Sigmoid colon (tissue), 7 donors: ENCODE results near the gene FOXL3. TPM values are rescaled to one million over a fixed set of nuclear protein-coding genes. Genes with fewer than 3 reads are reported as not detected.

ENCODE experiments used
- DNase-seq: peaks from one replicate; pipeline ENCODE4 v3.0.0-alpha.2; 2019
- H3K27ac ChIP-seq, 4 donors: fragments of 200-600 bp; sonication (generic); one replicate each; pipeline ENCODE4 v1.5.1; 2016 to 2019; ENCODE audit warnings: mild to moderate bottlenecking in 1 of 4
- H3K27me3 ChIP-seq, 3 donors: fragments of 200-600 bp; sonication (generic); one replicate each; pipeline ENCODE4 v1.5.1; 2019; ENCODE audit warnings: mild to moderate bottlenecking in 1 of 3
- H3K36me3 ChIP-seq, 4 donors: fragments of 200-600 bp; sonication (generic); one replicate each; pipeline ENCODE4 v1.5.1; 2016 to 2019
- H3K4me1 ChIP-seq, 4 donors: fragments of 200-600 bp; sonication (generic); one replicate each; pipeline ENCODE4 v1.5.1; 2017 to 2019
- H3K4me3 ChIP-seq, 4 donors: fragments of 200-600 bp; sonication (generic); one replicate each; pipeline ENCODE4 v1.5.1; 2017 to 2019; ENCODE audit warnings: mild to moderate bottlenecking in 2 of 4, moderate library complexity in 1 of 4
- H3K9me3 ChIP-seq, 4 donors: fragments of 200-600 bp in 3 of 4; sonication (generic) in 3 of 4; one replicate each; pipeline versions ENCODE4 v1.5.1 to v1.6.1; 2013 to 2019
- EP300 ChIP-seq, 4 donors: sonication (generic); formaldehyde crosslinking; IDR thresholded peaks; one replicate each; pipeline ENCODE4 v1.6.1; 2017; ENCODE audit warnings: antibody characterized with exemption in 4 of 4
- POLR2A ChIP-seq, 2 donors: fragments of 450-650 bp; IDR thresholded peaks; one replicate each; pipeline ENCODE4 v1.6.1; 2016; ENCODE audit warnings: antibody characterized with exemption in 2 of 2, mild to moderate bottlenecking in 2 of 2, moderate library complexity in 2 of 2
- POLR2AphosphoS5 ChIP-seq, 4 donors: sonication (generic); formaldehyde crosslinking; IDR thresholded peaks; one replicate each; pipeline ENCODE4 v1.6.1; 2017; ENCODE audit warnings: antibody characterized with exemption in 4 of 4
- WGBS, 2 donors: extraction: QIAGEN DNeasy Blood & Tissue Kit; methylation state at CpG; one replicate each; pipeline ENCODE4 v1.1.7; 2013; 5-methylcytosine and 5-hydroxymethylcytosine counted together
- intact Hi-C: fragments of 100-400 bp; cut with DNase I; formaldehyde crosslinking; loops from one replicate; pipeline ENCODE4 v1.15.1; 2023
- polyA plus RNA-seq, 3 donors: library from polyadenylated mRNA; stranded (reverse); fragments of 200-250 nt; gene quantifications; one replicate each; pipeline ENCODE4 v1.2.3, GENCODE V29; 2013
- total RNA-seq, 4 donors: library from RNA; depleted of rRNA; stranded (reverse); fragments of >200 nt; gene quantifications; one replicate each; pipeline ENCODE4 v1.1.0, GENCODE V29; 2016
- TF ChIP-seq, protein P1 (sequence below), 4 experiments: fragments of 450-650 bp in 3 of 4; fragments of 200-600 bp in 1 of 4; IDR thresholded peaks; one replicate each; pipeline ENCODE4 v1.5.1; 2016 to 2019; ENCODE audit warnings: antibody characterized with exemption in 4 of 4, mild to moderate bottlenecking in 3 of 4, moderate library complexity in 2 of 4
- donor health status: healthy with polysubstance abuse.
- donor health status: Bipolar disorder and iron deficiency.
- donor health status: healthy.

The FOXL3 gene
- total and polyA plus RNA-seq, 7 donors, result not detected

DNA sequence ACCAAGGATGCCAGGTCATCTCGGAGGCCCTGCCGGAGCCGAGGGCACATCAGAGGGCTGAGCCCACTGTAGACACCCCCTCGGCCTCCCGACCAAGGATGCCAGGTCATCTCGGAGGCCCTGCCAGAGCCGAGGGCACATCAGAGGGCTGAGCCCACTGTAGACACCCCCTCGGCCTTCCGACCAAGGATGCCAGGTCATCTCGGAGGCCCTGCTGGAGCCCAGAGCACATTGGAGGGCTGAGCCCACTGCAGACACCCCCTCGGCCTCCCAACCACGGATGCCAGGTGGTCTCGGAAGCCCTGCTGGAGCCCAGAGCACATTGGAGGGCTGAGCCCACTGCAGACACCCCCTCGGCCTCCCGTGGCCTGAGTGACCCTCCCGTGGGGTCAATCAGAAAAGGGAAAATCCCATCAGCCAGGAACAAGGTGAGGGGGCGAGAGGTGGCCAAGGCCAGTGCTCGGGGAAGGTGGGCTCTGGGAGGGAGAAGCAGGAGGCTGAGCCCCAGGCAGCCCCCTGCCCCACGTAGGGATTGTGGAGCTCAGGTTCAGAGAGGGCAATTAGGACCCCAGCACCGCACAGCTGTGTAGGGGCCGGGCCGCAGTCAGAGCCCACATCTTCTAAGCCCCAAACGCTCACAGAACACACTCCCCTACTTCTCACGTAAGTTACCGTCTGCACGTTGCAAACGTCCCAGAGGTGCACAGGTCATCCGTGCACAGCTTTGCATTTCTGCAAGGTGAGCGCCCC is 37.6 kb upstream of the FOXL3 start:
- DNase-seq, result no peak
- Histone ChIP-seq H3K27ac (no peak overlapping the region), H3K4me1 (no peaks in the 10 kb centered on the region), H3K4me3 (no peak overlapping the region), H3K36me3 (peaks cover 18 to 100% (median 61%) of the 10 kb centered on the region in 4 donors), H3K27me3 (no peaks in the 10 kb centered on the region), H3K9me3 (no peaks in the 10 kb centered on the region)
- intact Hi-C loops, result no loop called here
- 92 to 93% methylated on average over 29 of the region's 29 CpGs for WGBS, 2 donors
- TF ChIP-seq POLR2A (IDR thresholded peaks at IDR 0.05) (no peak), POLR2AphosphoS5 (IDR thresholded peaks at IDR 0.05) (no peak), EP300 (IDR thresholded peaks at IDR 0.05) (no peak)
- TF ChIP-seq, protein P1, sequence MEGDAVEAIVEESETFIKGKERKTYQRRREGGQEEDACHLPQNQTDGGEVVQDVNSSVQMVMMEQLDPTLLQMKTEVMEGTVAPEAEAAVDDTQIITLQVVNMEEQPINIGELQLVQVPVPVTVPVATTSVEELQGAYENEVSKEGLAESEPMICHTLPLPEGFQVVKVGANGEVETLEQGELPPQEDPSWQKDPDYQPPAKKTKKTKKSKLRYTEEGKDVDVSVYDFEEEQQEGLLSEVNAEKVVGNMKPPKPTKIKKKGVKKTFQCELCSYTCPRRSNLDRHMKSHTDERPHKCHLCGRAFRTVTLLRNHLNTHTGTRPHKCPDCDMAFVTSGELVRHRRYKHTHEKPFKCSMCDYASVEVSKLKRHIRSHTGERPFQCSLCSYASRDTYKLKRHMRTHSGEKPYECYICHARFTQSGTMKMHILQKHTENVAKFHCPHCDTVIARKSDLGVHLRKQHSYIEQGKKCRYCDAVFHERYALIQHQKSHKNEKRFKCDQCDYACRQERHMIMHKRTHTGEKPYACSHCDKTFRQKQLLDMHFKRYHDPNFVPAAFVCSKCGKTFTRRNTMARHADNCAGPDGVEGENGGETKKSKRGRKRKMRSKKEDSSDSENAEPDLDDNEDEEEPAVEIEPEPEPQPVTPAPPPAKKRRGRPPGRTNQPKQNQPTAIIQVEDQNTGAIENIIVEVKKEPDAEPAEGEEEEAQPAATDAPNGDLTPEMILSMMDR (IDR thresholded peaks at IDR 0.05), result no peak

DNA sequence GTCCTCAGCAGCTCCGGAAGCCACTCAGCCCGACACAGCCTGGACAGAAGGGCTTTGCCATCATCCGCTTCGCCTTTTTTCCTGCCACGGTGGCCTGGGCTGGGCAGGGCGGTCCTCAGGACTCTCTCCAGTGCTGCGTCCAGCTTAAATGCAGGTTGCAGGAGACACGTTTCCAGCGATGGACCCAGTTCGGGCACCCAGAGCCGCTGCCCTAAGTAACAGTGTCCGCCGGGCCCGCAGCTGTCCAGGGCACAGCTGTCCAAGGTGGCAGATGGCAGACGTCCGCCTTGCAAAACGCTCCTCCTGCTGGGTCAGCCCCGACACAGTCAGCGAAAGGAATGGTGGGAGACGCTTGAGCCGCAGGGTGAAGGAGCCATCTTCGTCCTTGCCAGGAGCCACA is 37.0 kb upstream of the FOXL3 start:
- DNase-seq, result no peak
- no peak overlapping the region for H3K4me3 ChIP-seq
- intact Hi-C loops, result no loop called here
- peaks cover 19 to 97% (median 59%) of the 10 kb centered on the region in 4 donors for H3K36me3 ChIP-seq
- H3K4me1 ChIP-seq, result no peaks in the 10 kb centered on the region
- H3K9me3 ChIP-seq, result no peaks in the 10 kb centered on the region
- TF ChIP-seq POLR2AphosphoS5 (IDR thresholded peaks at IDR 0.05) (no peak), POLR2A (IDR thresholded peaks at IDR 0.05) (no peak), EP300 (IDR thresholded peaks at IDR 0.05) (no peak)
- TF ChIP-seq, protein P1 (IDR thresholded peaks at IDR 0.05), result no peak
- WGBS, 2 donors, result 93 to 96% methylated on average over 22 of the region's 22 CpGs
- H3K27me3 ChIP-seq, result no peaks in the 10 kb centered on the region
- no peak overlapping the region for H3K27ac ChIP-seq

DNA sequence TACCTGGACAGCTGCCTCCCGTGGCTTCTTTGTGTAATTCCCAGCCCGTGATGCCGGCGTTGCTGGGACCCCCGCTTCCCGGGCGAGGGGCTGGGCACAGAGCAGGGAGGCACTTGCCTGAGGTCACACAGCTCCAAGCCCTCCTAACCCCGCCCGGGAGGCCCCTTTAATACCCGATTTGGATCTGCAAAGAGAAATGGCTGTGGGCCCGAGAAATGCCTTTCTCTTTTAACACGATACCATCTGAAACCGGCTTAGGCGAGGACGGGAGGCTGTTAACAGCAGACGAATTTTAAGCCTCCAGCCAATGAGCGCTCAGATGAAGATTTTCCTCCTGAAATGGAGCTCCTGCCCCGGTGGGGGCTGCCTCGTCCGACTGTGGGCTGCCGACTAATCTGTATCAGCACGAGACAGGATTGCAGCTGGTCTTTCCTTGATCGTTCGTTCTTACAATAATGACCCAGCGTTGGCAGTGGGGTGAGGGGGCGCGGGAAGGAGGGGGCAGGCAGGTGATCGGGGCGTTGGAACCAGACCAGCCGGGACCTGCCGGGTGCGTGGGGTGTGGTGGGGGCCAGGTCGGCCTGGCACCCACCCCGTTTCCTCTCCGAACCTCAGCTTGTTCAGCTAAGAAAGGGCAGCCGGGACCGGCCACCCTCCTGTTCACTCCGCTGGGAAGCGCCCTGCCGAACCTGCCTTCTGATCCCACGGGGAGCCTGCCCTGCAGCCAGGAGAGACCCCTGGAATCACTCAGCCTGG is 36.2 kb upstream of the FOXL3 start:
- intact Hi-C loops, result no loop called here
- H3K27ac ChIP-seq, result no peak overlapping the region
- H3K36me3 ChIP-seq, result peaks cover 22 to 95% (median 57%) of the 10 kb centered on the region in 4 donors
- no peaks in the 10 kb centered on the region for H3K4me1 ChIP-seq
- DNase-seq, result no peak
- WGBS, 2 donors, result 95% methylated on average over 41 of the region's 41 CpGs
- H3K4me3 ChIP-seq, result no peak overlapping the region
- H3K9me3 ChIP-seq, result no peaks in the 10 kb centered on the region
- no peak for TF ChIP-seq POLR2A (IDR thresholded peaks at IDR 0.05)
- no peak for TF ChIP-seq EP300 (IDR thresholded peaks at IDR 0.05)
- no peaks in the 10 kb centered on the region for H3K27me3 ChIP-seq

DNA sequence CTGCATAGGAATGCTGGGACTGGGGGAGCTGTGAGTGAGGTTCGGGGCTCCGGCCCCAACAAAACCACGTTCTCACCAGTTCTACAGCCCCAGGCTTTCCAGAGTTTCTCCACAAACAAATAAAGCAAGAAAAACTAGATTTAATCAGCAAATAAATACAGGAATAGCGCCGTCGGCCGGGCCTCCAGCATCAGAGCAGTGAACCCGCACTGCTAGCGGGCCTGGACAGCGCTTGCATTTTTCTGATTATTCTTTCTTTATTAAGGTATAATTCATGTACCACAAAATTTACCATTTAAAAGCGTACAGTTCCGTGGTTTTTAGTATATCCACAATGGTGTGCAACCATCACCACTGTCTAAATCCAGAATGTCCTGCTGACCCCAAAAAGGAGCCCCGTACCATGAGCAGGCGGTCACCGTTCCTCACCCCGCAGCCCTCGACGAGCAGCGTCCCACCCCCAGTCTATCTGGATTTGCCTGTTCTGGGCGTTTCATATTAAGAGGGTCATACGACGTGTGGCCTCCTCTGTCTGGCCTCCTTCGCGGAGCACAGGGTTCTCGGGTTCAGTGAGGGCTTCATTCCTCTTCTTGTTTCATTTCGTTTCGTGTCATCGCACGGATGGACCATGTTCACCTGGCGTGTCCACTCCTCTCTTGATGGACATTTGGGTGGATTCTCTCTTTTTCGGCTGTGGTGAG is 35.5 kb upstream of the FOXL3 start:
- Histone ChIP-seq H3K9me3 (no peaks in the 10 kb centered on the region), H3K27ac (no peak overlapping the region), H3K4me3 (no peak overlapping the region), H3K4me1 (no peaks in the 10 kb centered on the region), H3K27me3 (no peaks in the 10 kb centered on the region), H3K36me3 (peaks cover 26 to 95% (median 59%) of the 10 kb centered on the region in 4 donors)
- TF ChIP-seq POLR2AphosphoS5 (IDR thresholded peaks at IDR 0.05) (no peak), EP300 (IDR thresholded peaks at IDR 0.05) (no peak), POLR2A (IDR thresholded peaks at IDR 0.05) (no peak)
- TF ChIP-seq, protein P1 (IDR thresholded peaks at IDR 0.05), result no peak
- WGBS, 2 donors, result 93 to 95% methylated on average over 31 of the region's 31 CpGs
- DNase-seq, result no peak
- intact Hi-C loops, result no loop called here

DNA sequence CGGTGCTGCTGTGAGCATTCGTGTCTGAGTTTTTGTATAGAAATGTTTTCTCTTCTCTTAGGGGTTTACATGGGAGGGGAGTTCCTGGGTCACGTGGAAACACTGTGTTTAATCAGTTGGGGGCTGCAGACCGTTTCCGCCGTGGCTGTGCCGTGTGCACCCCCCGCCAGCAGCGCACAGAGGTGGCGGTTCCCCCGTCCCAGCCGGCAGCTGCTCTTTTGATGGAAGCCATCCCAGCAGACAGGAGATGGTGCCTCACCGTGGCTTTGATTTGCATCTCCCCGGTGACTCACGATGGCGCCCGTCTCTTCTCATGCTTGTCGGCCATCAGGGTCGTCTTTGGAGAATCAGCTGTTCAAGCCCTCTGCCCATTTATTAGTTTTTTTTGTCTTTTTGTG is 34.9 kb upstream of the FOXL3 start:
- intact Hi-C loops, result no loop called here
- Histone ChIP-seq H3K36me3 (peaks cover 30 to 95% (median 64%) of the 10 kb centered on the region in 4 donors), H3K4me1 (no peaks in the 10 kb centered on the region), H3K4me3 (no peak overlapping the region), H3K27ac (no peak overlapping the region), H3K27me3 (no peaks in the 10 kb centered on the region), H3K9me3 (no peaks in the 10 kb centered on the region)
- no peak for DNase-seq
- TF ChIP-seq, protein P1 (IDR thresholded peaks at IDR 0.05), result no peak
- TF ChIP-seq POLR2A (IDR thresholded peaks at IDR 0.05) (no peak), EP300 (IDR thresholded peaks at IDR 0.05) (no peak), POLR2AphosphoS5 (IDR thresholded peaks at IDR 0.05) (no peak)
- WGBS, 2 donors, result 96% methylated on average over 19 of the region's 19 CpGs
